ES-I3 (cell line): ENCODE results near the gene TEX29.

Experiments used
- H3K36me3 ChIP-seq: 2 replicates; pipeline ENCODE4 v1.6.1; 2013; ENCODE audit warnings: mild to moderate bottlenecking, low read length, control low read depth, moderate library complexity; ENCODE audit not compliant: insufficient read depth
- H3K4me1 ChIP-seq: 2 replicates; pipeline ENCODE4 v1.6.1; 2013; ENCODE audit warnings: mild to moderate bottlenecking, control low read depth, low read length; ENCODE audit not compliant: insufficient read depth
- H3K9ac ChIP-seq: 2 replicates; pipeline ENCODE4 v1.6.1; 2013; ENCODE audit warnings: low read depth, mild to moderate bottlenecking, low read length, moderate library complexity
- H3K9me3 ChIP-seq: 2 replicates; pipeline ENCODE4 v1.6.1; 2013; ENCODE audit warnings: mild to moderate bottlenecking, low read length, moderate library complexity; ENCODE audit not compliant: control insufficient read depth, insufficient read depth

The TEX29 gene

GRCh38 chr13:111388851-111389500 lies 68.5 kb downstream of the TEX29 start:
- H3K36me3 ChIP-seq, result no peaks in the 10 kb centered on the region
- no peaks in the 10 kb centered on the region for H3K4me1 ChIP-seq
- H3K9me3 ChIP-seq, result no peaks in the 10 kb centered on the region
- H3K9ac ChIP-seq, result no peak overlapping the region

- H3K4me1 ChIP-seq, result no peaks in the 10 kb centered on the region
- no peaks in the 10 kb centered on the region for H3K9me3 ChIP-seq
- H3K36me3 ChIP-seq, result no peaks in the 10 kb centered on the region
- H3K9ac ChIP-seq, result no peak overlapping the region
These were observed 69.4 kb downstream of the TEX29 start for GRCh38 chr13:111389621-111390521.

GRCh38 chr13:111390522-111391270 lies 70.3 kb downstream of the TEX29 start:
- H3K9me3 ChIP-seq, result no peaks in the 10 kb centered on the region
- no peaks in the 10 kb centered on the region for H3K4me1 ChIP-seq
- H3K9ac ChIP-seq, result no peak overlapping the region
- H3K36me3 ChIP-seq, result no peaks in the 10 kb centered on the region

- Histone ChIP-seq H3K9ac (no peak overlapping the region), H3K4me1 (no peaks in the 10 kb centered on the region), H3K9me3 (no peaks in the 10 kb centered on the region), H3K36me3 (no peaks in the 10 kb centered on the region)
These were observed 72.0 kb downstream of the TEX29 start for GRCh38 chr13:111392486-111392885.

- Histone ChIP-seq H3K4me1 (no peaks in the 10 kb centered on the region), H3K36me3 (no peaks in the 10 kb centered on the region), H3K9me3 (0 out of 2 replicates have a peak, but pooled peaks cover 3% of the 10 kb centered on the region), H3K9ac (no peak overlapping the region)
These were observed 72.9 kb downstream of the TEX29 start for GRCh38 chr13:111393221-111393790.
